ENCODE results near the gene ATP11A.

The ATP11A gene

GRCh38 chr13:112709825-112710783 is 20.3 kb downstream of the ATP11A start:
- DNase-seq (ENCODE audit: low read depth), result no peak

GRCh38 chr13:112710855-112711527 is 21.2 kb downstream of the ATP11A start:
- DNase-seq (ENCODE audit: low read depth), result no peak

GRCh38 chr13:112711528-112712265 is 21.9 kb downstream of the ATP11A start:
- DNase-seq (ENCODE audit: low read depth), result no peak

- DNase-seq (ENCODE audit: low read depth), result no peak
Observed at GRCh38 chr13:112712451-112713207, 22.8 kb downstream of the ATP11A start.

GRCh38 chr13:112713517-112714253 is 23.8 kb downstream of the ATP11A start:
- no peak for DNase-seq (ENCODE audit: low read depth)

- no peak for DNase-seq (ENCODE audit: low read depth)
Observed at GRCh38 chr13:112714376-112715174, 24.7 kb downstream of the ATP11A start.

GRCh38 chr13:112715210-112715609 is 25.4 kb downstream of the ATP11A start:
- no peak for DNase-seq (ENCODE audit: low read depth)

- DNase-seq (ENCODE audit: low read depth), result no peak
Observed at GRCh38 chr13:112715715-112716460, 26.1 kb downstream of the ATP11A start.

- DNase-seq (ENCODE audit: low read depth), result no peak
Observed at GRCh38 chr13:112716461-112716820, 26.6 kb downstream of the ATP11A start.

- DNase-seq (ENCODE audit: low read depth), result no peak
Observed at GRCh38 chr13:112716841-112717520, 27.1 kb downstream of the ATP11A start.

- DNase-seq (ENCODE audit: low read depth), result no peak
Observed at GRCh38 chr13:112718318-112718717, 28.5 kb downstream of the ATP11A start.

- no peak for DNase-seq (ENCODE audit: low read depth)
Observed at GRCh38 chr13:112719016-112719415, 29.2 kb downstream of the ATP11A start.

- DNase-seq (ENCODE audit: low read depth), result no peak
Observed at GRCh38 chr13:112719556-112719955, 29.7 kb downstream of the ATP11A start.

- DNase-seq (ENCODE audit: low read depth), result no peak
Observed at GRCh38 chr13:112720251-112720650, 30.4 kb downstream of the ATP11A start.

GRCh38 chr13:112720814-112721197 is 31.0 kb downstream of the ATP11A start:
- no peak for DNase-seq (ENCODE audit: low read depth)

GRCh38 chr13:112721198-112722104 is 31.6 kb downstream of the ATP11A start:
- DNase-seq (ENCODE audit: low read depth), result no peak

- no peak for DNase-seq (ENCODE audit: low read depth)
Observed at GRCh38 chr13:112722433-112723263, 32.8 kb downstream of the ATP11A start.

Data from activated T-cell treated with anti-CD3 and anti-CD28 coated beads for 24 hours (primary cell).